ENCODE results near the gene CRYGB. TPM values are rescaled to one million over a fixed set of nuclear protein-coding genes. Genes with fewer than 3 reads are reported as not detected.
"Not testable (repeated sequence)": the region's sequence is repeated elsewhere in the genome, so short reads cannot be mapped to it uniquely, and the experiment has no call there.

CRYGB gene
- total RNA-seq, 4 donors from 2014 or later: not detected

DNA sequence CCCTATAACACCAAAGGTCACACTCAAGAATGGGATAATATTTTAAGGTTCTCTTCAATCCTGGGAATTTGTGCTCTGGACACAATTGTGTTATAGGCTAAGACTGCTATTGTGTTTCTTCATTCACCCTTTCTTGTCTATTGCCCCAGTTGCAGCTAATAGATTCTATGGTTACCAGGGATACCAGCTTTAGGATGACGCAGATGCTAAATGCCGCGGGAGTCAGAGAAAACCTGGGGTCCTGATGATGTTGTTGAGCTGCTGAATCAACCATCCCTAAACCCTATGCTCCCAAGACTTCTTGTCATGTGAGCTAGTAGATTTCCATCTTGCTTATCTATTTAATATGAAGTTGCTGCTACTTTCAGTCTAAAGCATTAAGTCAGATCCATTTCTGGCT, 27.0 kb downstream of the CRYGB start:
- no peak for DNase-seq (ENCODE audit: low spot score in 2 of 2)
- peaks cover under 1% of the 10 kb centered on the region for H3K4me1 ChIP-seq
- no peak overlapping the region for H3K27ac ChIP-seq
- no peaks in the 10 kb centered on the region for H3K9me3 ChIP-seq
- H3K4me3 ChIP-seq: no peak overlapping the region
- 94% methylated on average over 3 of the region's 3 CpGs for WGBS
- no peak for TF ChIP-seq POLR2A (IDR thresholded peaks at IDR 0.05)
- TF ChIP-seq POLR2AphosphoS5 (IDR thresholded peaks at IDR 0.05): no peak
- no peak for TF ChIP-seq EP300 (IDR thresholded peaks at IDR 0.05)
- no peak for TF ChIP-seq CTCF (IDR thresholded peaks at IDR 0.05)
- peaks cover 5% of the 10 kb centered on the region for H3K27me3 ChIP-seq
- no peaks in the 10 kb centered on the region for H3K36me3 ChIP-seq

GRCh38 chr2:208117390-208117789, 28.6 kb downstream of the CRYGB start:
- not testable (repeated sequence) for DNase-seq (ENCODE audit: low spot score in 2 of 2); H3K27ac ChIP-seq; H3K4me3 ChIP-seq; H3K36me3 ChIP-seq; H3K4me1 ChIP-seq; H3K9me3 ChIP-seq
- peaks cover 12% of the 10 kb centered on the region for H3K27me3 ChIP-seq
- 92% methylated on average over 11 of the region's 11 CpGs for WGBS

DNA sequence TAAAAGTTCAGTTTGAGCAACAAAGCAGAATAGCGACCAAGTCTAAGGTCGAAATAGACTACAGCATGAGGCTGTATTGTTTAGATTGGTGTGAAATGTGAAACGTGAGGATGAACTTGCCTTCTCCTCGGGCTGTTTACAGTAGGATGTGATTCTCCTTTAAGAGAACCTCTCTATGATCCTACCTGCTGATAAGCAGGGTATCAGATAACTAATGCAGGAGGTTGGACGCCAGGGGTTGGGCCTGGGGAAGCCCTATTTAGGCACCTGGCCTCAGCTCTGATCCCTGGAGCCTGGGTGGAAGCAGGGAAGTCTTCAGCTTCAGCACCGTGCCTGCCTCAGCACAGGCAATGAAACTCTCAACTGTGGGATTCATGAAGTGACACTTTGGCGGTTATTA, 33.0 kb downstream of the CRYGB start:
- peaks cover 9% of the 10 kb centered on the region for H3K4me1 ChIP-seq
- H3K27ac ChIP-seq: no peak overlapping the region
- WGBS: 51% methylated on average over 7 of the region's 7 CpGs
- TF ChIP-seq POLR2A (IDR thresholded peaks at IDR 0.05) (no peak), EP300 (IDR thresholded peaks at IDR 0.05) (no peak), POLR2AphosphoS5 (IDR thresholded peaks at IDR 0.05) (no peak), CTCF (IDR thresholded peaks at IDR 0.05) (no peak)
- H3K4me3 ChIP-seq: no peak overlapping the region
- no peaks in the 10 kb centered on the region for H3K9me3 ChIP-seq
- H3K36me3 ChIP-seq: no peaks in the 10 kb centered on the region
- peaks cover 15% of the 10 kb centered on the region for H3K27me3 ChIP-seq
- DNase-seq (ENCODE audit: low spot score in 2 of 2): no peak

- WGBS: 12% methylated on average over 16 of the region's 36 CpGs
- DNase-seq (ENCODE audit: low spot score in 2 of 2); H3K27ac ChIP-seq; H3K9me3 ChIP-seq; H3K36me3 ChIP-seq; H3K4me3 ChIP-seq; H3K4me1 ChIP-seq: not testable (repeated sequence)
- H3K27me3 ChIP-seq: peaks cover 15% of the 10 kb centered on the region
These were observed 33.6 kb downstream of the CRYGB start for GRCh38 chr2:208112273-208112745.

- Histone ChIP-seq H3K27me3 (peaks cover 3% of the 10 kb centered on the region), H3K4me1 (no peaks in the 10 kb centered on the region), H3K27ac (no peak overlapping the region), H3K36me3 (no peaks in the 10 kb centered on the region), H3K4me3 (no peak overlapping the region), H3K9me3 (no peaks in the 10 kb centered on the region)
- TF ChIP-seq CTCF (IDR thresholded peaks at IDR 0.05) (no peak), EP300 (IDR thresholded peaks at IDR 0.05) (no peak), POLR2AphosphoS5 (IDR thresholded peaks at IDR 0.05) (no peak), POLR2A (IDR thresholded peaks at IDR 0.05) (no peak)
- no peak for DNase-seq (ENCODE audit: low spot score in 2 of 2)
- WGBS: 77% methylated on average over 3 of the region's 3 CpGs
These were observed 42.3 kb downstream of the CRYGB start for GRCh38 chr2:208103616-208104015.

- Histone ChIP-seq H3K4me3 (no peak overlapping the region), H3K9me3 (no peaks in the 10 kb centered on the region), H3K27ac (no peak overlapping the region), H3K27me3 (peaks cover under 1% of the 10 kb centered on the region), H3K4me1 (no peaks in the 10 kb centered on the region), H3K36me3 (no peaks in the 10 kb centered on the region)
- DNase-seq (ENCODE audit: low spot score in 2 of 2): no peak
- TF ChIP-seq POLR2AphosphoS5 (IDR thresholded peaks at IDR 0.05) (no peak), POLR2A (IDR thresholded peaks at IDR 0.05) (no peak), CTCF (IDR thresholded peaks at IDR 0.05) (no peak), EP300 (IDR thresholded peaks at IDR 0.05) (no peak)
- 45% methylated on average over 10 of the region's 10 CpGs for WGBS
These were observed 44.0 kb downstream of the CRYGB start for GRCh38 chr2:208101716-208102631.
